SU-DHL-6 (cell line): ENCODE data around the gene CD38.

Experiments used
- EZH2phosphoT487 ChIP-seq: fragments of 200-600 bp; sonication (generic), shearing (Covaris generic); conservative IDR thresholded peaks from 2 replicates; pipeline ENCODE4 v1.6.1; 2018; ENCODE audit warnings: mild to moderate bottlenecking, antibody characterized with exemption, low read length, moderate library complexity, mixed read lengths
- TF ChIP-seq, protein P1 (sequence below): fragments of 200-600 bp; sonication (generic); IDR thresholded peaks from one replicate; pipeline ENCODE4 v1.5.1; 2017; ENCODE audit warnings: antibody characterized with exemption, mild to moderate bottlenecking, low read length, moderate library complexity; ENCODE audit not compliant: insufficient read depth, poor library complexity, severe bottlenecking

DNA sequence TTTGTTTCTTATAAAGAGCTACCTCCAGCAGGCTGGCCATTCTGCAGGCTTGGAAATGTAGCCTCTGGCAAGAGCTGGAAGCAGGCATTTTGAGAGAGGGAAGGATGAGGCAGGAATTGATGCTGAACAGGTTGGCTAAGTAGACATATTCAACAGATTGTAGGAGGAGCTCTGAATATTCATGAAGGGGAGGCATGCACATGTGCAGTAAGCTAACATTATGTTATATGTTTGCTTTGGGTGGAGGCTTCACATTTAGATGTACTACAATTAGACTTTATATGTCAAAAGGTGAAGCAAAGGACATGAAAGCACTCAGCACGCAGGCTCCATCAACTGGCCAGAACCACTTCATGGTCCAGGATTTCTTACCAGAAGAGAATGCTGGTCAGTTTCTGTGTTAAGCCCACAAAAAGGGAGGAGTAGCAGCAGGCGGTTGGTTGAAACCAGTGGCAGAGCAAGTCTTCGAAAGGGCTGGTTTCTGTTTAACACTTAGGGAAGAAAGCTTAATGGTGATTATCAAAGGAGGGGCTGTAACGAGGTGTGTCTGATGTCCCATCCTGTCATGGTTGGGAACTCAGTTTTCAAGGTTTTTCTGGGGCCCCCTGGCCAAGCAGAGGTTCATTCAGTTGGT is 105.6 kb downstream of the CD38 start:
- TF ChIP-seq, protein P1, sequence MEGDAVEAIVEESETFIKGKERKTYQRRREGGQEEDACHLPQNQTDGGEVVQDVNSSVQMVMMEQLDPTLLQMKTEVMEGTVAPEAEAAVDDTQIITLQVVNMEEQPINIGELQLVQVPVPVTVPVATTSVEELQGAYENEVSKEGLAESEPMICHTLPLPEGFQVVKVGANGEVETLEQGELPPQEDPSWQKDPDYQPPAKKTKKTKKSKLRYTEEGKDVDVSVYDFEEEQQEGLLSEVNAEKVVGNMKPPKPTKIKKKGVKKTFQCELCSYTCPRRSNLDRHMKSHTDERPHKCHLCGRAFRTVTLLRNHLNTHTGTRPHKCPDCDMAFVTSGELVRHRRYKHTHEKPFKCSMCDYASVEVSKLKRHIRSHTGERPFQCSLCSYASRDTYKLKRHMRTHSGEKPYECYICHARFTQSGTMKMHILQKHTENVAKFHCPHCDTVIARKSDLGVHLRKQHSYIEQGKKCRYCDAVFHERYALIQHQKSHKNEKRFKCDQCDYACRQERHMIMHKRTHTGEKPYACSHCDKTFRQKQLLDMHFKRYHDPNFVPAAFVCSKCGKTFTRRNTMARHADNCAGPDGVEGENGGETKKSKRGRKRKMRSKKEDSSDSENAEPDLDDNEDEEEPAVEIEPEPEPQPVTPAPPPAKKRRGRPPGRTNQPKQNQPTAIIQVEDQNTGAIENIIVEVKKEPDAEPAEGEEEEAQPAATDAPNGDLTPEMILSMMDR, result no peak
- no peak for TF ChIP-seq EZH2phosphoT487
